Activated CD8-positive, alpha-beta T cell treated with anti-CD3 and anti-CD28 coated beads for 36 hours (primary cell): ENCODE results near the gene BAD. TPM values are rescaled to one million over a fixed set of nuclear protein-coding genes. Genes with fewer than 3 reads are reported as not detected.

Experiments
- ATAC-seq: fragments of 200-7000 bp; cut with Tn5 transposase; one replicate; pipeline ENCODE4 v1.10.0; 2021; ENCODE audit warnings: mild to moderate bottlenecking, moderate library complexity
- CTCF ChIA-PET: fragments of 350-600 bp; sonication (Branson Sonifier 250); formaldehyde crosslinking; loops from one replicate; lab custom pipeline; 2021; ENCODE audit warnings: antibody characterized with exemption; lab: Charles Lee
- POLR2A ChIA-PET: fragments of 350-600 bp; sonication (Branson Sonifier 250); formaldehyde crosslinking; loops from one replicate; lab custom pipeline; 2021; ENCODE audit warnings: antibody characterized with exemption; lab: Charles Lee
- DNase-seq: peaks from one replicate; pipeline ENCODE4 v3.0.0-alpha.2; 2020
- H3K27ac Mint-ChIP-seq: one replicate; pipeline ENCODE4 v1.8.0; 2021; ENCODE audit warnings: mild to moderate bottlenecking, mixed read lengths
- H3K27me3 Mint-ChIP-seq: one replicate; pipeline ENCODE4 v1.8.0; 2021; ENCODE audit warnings: mixed read lengths
- H3K36me3 Mint-ChIP-seq: one replicate; pipeline ENCODE4 v1.8.0; 2021; ENCODE audit warnings: low read depth, mixed read lengths
- H3K4me1 Mint-ChIP-seq: one replicate; pipeline ENCODE4 v1.8.0; 2021; ENCODE audit warnings: low read depth, mixed read lengths
- H3K4me3 Mint-ChIP-seq: one replicate; pipeline ENCODE4 v1.8.0; 2021; ENCODE audit warnings: mild to moderate bottlenecking, moderate library complexity, mixed read lengths
- H3K9me3 Mint-ChIP-seq: one replicate; pipeline ENCODE4 v1.8.0; 2021; ENCODE audit warnings: mixed read lengths
- CTCF ChIP-seq: fragments of 200-600 bp; IDR thresholded peaks from one replicate; pipeline ENCODE4 v1.8.0; 2022; ENCODE audit warnings: antibody characterized with exemption, mild to moderate bottlenecking
- intact Hi-C: fragments of 100-400 bp; cut with micrococcal nuclease; formaldehyde crosslinking; loops from one replicate; pipeline ENCODE4 v1.10.0; 2022
- total RNA-seq, 2 experiments: library from RNA; stranded (reverse); gene quantifications; one replicate each; pipeline ENCODE4 v1.2.3, GENCODE V29; 2021

The BAD gene
- total RNA-seq, 2 experiments from 2014 or later = 17.2 to 17.7 TPM

DNA sequence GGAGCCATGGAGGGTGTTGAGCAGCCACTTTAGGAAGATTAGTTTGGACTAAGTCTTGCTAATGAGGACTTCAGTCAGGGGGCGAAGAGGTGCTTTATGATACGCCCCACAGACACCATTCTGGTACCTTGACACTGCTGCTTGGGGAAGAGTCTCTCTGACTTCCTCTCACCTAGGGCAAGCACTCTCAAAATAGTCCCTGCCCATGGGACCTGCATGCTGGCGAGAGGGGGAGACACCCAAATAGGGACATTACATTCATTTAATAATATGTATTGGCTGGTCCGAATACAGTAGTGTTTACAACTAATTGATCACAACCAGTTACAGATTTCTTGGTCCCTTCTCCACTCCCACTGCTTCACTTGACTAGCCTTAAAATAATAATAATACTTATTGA is 11.3 kb upstream of the BAD start:
- H3K9me3 Mint-ChIP-seq = no peaks in the 10 kb centered on the region
- no peak for TF ChIP-seq CTCF
- ATAC-seq (no peak), DNase-seq (no peak)
- no peak overlapping the region for H3K4me3 Mint-ChIP-seq
- H3K36me3 Mint-ChIP-seq = no peaks in the 10 kb centered on the region
- CTCF ChIA-PET = interaction anchor here (0.7 to 1.5 kb wide), 3 partner anchors 9 to 447 kb away, joined by 3 to 6 read pairs (median 3); partner anchors contain the start of gene PLCB3
- intact Hi-C loops = no loop called here
- peaks cover 74% of the 10 kb centered on the region for H3K27me3 Mint-ChIP-seq
- no peak overlapping the region for H3K27ac Mint-ChIP-seq
- POLR2A ChIA-PET = no interaction called here
- H3K4me1 Mint-ChIP-seq = peaks cover 9% of the 10 kb centered on the region

DNA sequence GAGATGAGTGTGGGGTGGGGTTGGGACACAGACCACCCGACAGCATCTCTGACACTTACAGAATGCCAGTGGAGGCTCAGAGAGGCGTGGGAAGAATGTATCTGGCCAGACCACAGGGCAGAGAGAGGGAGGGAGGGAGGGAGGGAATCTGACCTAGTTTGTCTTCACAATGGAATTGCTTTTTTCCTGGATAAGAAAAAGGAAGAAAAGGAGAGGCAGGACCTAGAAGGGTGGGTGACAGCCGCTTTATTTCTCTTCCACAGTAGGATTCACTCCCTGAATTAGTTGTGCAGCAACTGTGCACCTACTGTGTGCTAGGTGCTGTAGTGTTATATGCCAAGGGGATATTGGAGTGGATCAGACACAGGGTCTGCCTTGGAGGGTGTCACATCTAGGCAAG is 10.3 kb upstream of the BAD start:
- peaks cover 5% of the 10 kb centered on the region for H3K4me1 Mint-ChIP-seq
- CTCF ChIA-PET = interaction anchor here (0.7 to 1.5 kb wide), 2 partner anchors 10 to 448 kb away, joined by 3 to 6 read pairs; no protein-coding TSS in a partner anchor
- no peaks in the 10 kb centered on the region for H3K36me3 Mint-ChIP-seq
- peaks cover 70% of the 10 kb centered on the region for H3K27me3 Mint-ChIP-seq
- intact Hi-C loops = no loop called here
- no peak for TF ChIP-seq CTCF
- ATAC-seq = no peak
- no peak for DNase-seq
- H3K9me3 Mint-ChIP-seq = no peaks in the 10 kb centered on the region
- POLR2A ChIA-PET = interaction anchor here (0.7 kb wide), 1 partner anchor 425 kb away, joined by 3 read pairs; no protein-coding TSS in a partner anchor
- no peak overlapping the region for H3K27ac Mint-ChIP-seq
- H3K4me3 Mint-ChIP-seq = no peak overlapping the region

DNA sequence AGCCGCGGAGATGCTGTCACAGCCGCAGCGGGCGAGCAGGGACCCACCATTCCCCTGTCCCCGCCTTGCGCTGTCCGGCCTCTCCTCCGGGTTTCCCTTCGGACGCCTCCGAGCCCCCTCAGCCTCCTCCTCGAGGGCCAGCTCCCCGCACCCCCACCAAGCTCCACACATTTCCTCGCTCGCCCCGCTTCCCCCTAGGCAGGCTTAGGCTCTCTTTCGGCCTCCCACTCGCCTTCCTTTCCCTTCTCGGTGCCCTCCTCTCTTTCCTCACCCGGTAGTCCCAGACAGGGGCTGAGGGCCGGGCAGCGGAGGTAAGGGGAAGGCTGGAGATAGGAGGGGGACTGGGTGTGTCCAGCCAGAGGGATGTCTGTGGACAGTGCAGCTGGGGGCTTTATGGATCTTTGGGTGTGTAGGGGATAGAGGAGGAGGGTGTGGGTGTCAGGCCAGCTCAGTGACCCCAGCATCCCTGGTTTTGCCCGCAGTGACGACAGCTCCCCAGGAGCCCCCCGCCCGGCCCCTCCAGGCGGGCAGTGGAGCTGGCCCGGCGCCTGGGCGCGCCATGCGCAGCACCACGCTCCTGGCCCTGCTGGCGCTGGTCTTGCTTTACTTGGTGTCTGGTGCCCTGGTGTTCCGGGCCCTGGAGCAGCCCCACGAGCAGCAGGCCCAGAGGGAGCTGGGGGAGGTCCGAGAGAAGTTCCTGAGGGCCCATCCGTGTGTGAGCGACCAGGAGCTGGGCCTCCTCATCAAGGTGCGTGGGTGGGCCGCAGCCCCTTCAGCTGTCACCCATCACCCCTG is 8.2 kb upstream of the BAD start:
- H3K27ac Mint-ChIP-seq = no peak overlapping the region
- no peaks in the 10 kb centered on the region for H3K36me3 Mint-ChIP-seq
- H3K4me1 Mint-ChIP-seq = peaks cover 3% of the 10 kb centered on the region
- ChIA-PET POLR2A (interaction anchor here (0.8 to 1.6 kb wide), 6 partner anchors 9 to 106 kb away, joined by 3 to 7 read pairs (median 4); partner anchors contain the start of genes PRDX5 and TRMT112), CTCF (interaction anchor here (0.8 to 1.1 kb wide), 3 partner anchors 9 to 42 kb away, joined by 3 to 4 read pairs (median 3); no protein-coding TSS in a partner anchor)
- peaks cover 54% of the 10 kb centered on the region for H3K27me3 Mint-ChIP-seq
- TF ChIP-seq CTCF = no peak
- DNase-seq (no peak), ATAC-seq (peak; percentile 6)
- peak overlapping the region; percentile 24 for H3K4me3 Mint-ChIP-seq
- no peaks in the 10 kb centered on the region for H3K9me3 Mint-ChIP-seq
- intact Hi-C loops = no loop called here

DNA sequence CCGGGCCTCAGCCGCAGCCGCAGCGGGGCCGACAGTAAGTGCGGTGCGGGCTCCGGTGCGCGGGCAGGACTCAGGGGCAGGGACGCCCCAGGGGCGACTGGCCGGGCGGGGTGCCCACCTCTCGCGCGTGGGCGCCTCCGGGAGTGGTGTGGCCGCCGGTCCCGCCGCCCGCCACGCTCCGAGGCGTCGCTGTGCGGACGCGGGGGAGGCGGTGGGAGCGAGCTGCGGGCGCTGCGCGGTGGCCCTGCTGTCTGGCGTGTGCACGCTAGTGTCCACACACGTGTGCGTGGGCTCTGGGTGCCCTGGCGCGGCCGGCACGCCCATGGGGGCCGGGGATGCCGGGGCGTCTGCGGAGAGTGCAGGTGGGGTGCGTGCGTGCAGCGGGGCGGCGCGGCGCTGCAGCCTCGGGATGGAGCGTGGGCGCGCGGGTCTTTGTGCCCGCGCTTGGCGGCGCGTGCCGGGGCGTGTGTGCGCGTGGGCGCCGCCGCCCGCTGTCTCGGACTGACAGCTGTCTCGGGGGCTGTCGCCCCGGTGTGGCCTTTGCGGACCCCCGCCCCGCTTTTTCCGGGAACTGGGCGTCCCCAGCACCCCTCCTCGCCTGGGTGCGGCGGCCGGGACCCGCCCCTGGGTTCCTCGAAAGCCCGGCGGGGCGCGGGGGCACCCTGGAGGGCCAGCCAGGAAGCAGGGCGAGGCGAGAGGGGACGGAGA is 7.4 kb upstream of the BAD start:
- H3K27me3 Mint-ChIP-seq = peaks cover 47% of the 10 kb centered on the region
- no peak overlapping the region for H3K4me3 Mint-ChIP-seq
- H3K4me1 Mint-ChIP-seq = peaks cover 4% of the 10 kb centered on the region
- no peaks in the 10 kb centered on the region for H3K36me3 Mint-ChIP-seq
- H3K9me3 Mint-ChIP-seq = no peaks in the 10 kb centered on the region
- CTCF ChIA-PET = interaction anchor here (1.0 to 2.6 kb wide), 2 partner anchors 9 to 41 kb away, joined by 3 to 19 read pairs; partner anchors contain the start of gene CATSPERZ
- no peak for DNase-seq
- ATAC-seq = peak; percentile 58
- H3K27ac Mint-ChIP-seq = no peak overlapping the region
- POLR2A ChIA-PET = interaction anchor here (0.8 to 1.6 kb wide), 4 partner anchors 10 to 87 kb away, joined by 3 to 7 read pairs (median 5); partner anchors contain the start of genes PRDX5 and TRMT112
- intact Hi-C loops = no loop called here
- TF ChIP-seq CTCF = no peak
